Thoracic aorta (tissue), 2 donors: ENCODE results near the gene FYB1. TPM values are rescaled to one million over a fixed set of nuclear protein-coding genes. Genes with fewer than 3 reads are reported as not detected.
A peak's percentile ranks its signal among the peaks of the same experiment; 100 is the strongest.

Source experiments
- ATAC-seq: fragments of 150-250 bp; one replicate; pipeline ENCODE4 v1.8.0; 2017; ENCODE audit warnings: low read depth; ENCODE audit not compliant: insufficient number of reproducible peaks, low FRiP score
- DNase-seq: peaks from one replicate; pipeline ENCODE4 v3.0.0-alpha.2; 2020; ENCODE audit warnings: low spot score
- H3K27ac ChIP-seq, 2 donors: fragments of 200-600 bp; sonication (generic); 1 replicate in 1 of 2; 2 replicates in 1 of 2; pipeline ENCODE4 v1.5.1; 2016; ENCODE audit warnings: mild to moderate bottlenecking in 2 of 2, moderate library complexity in 2 of 2
- H3K27me3 ChIP-seq: fragments of 200-600 bp; sonication (generic); replicated peaks from 2 replicates; pipeline ENCODE4 v1.6.0; 2016; ENCODE audit warnings: mild to moderate bottlenecking; ENCODE audit not compliant: insufficient read depth
- H3K36me3 ChIP-seq: fragments of 200-600 bp; sonication (generic); one replicate; pipeline ENCODE4 v1.5.1; 2016
- H3K4me1 ChIP-seq, 2 donors: fragments of 200-600 bp; sonication (generic); 1 replicate in 1 of 2; 2 replicates in 1 of 2; pipeline versions ENCODE4 v1.5.1 to v1.6.0; 2016; ENCODE audit warnings: low read depth in 2 of 2, mild to moderate bottlenecking in 1 of 2; ENCODE audit not compliant: control insufficient read depth in 1 of 2
- H3K4me3 ChIP-seq: fragments of 200-600 bp; sonication (generic); 2 replicates; pipeline ENCODE4 v1.5.1; 2016; ENCODE audit warnings: mild to moderate bottlenecking
- H3K9me3 ChIP-seq: fragments of 200-600 bp; sonication (generic); 2 replicates; pipeline ENCODE4 v1.5.1; 2016
- total RNA-seq, 2 donors: library from RNA; depleted of rRNA; stranded (reverse); fragments of >200 nt; gene quantifications; one replicate each; pipeline versions ENCODE4 v1.1.0 to v1.2.3, GENCODE V29; 2016
- TF ChIP-seq, protein P1 (sequence below): fragments of 200-600 bp; sonication (generic); IDR thresholded peaks from one replicate; pipeline ENCODE4 v1.5.1; 2019; ENCODE audit warnings: antibody characterized with exemption

FYB1 gene
- total RNA-seq, 2 donors from 2014 or later: 12.9 to 29.8 TPM

DNA sequence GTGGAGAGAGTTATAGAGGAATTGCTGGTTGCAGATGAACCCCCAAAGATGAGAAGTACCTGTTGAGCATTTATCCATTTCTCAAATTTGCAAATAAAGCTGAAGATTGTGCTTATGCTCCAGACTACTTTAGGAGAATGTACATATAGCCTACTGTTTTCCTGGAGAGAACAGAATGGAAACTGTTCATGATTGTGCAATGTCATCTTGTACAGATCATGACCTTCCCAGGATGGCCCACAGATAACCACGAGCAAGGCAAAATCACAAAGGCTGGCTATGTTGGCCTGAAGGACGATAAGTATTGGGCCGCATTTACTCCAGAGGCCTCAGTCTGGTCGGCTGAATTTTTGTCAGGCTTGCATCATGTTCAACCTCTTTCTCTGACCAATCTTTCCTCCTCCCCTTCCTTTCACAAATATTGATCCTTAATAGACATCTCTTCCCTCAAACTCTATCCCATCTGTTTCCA is 116.6 kb downstream of the FYB1 start:
- DNase-seq (no peak), ATAC-seq (no peak)
- Histone ChIP-seq H3K27me3 (no peaks in the 10 kb centered on the region), H3K4me3 (no peak overlapping the region), H3K27ac (no peak overlapping the region), H3K4me1 (peaks cover 0 to 5% of the 10 kb centered on the region in 2 donors), H3K36me3 (no peaks in the 10 kb centered on the region), H3K9me3 (no peaks in the 10 kb centered on the region)
- TF ChIP-seq, protein P1, sequence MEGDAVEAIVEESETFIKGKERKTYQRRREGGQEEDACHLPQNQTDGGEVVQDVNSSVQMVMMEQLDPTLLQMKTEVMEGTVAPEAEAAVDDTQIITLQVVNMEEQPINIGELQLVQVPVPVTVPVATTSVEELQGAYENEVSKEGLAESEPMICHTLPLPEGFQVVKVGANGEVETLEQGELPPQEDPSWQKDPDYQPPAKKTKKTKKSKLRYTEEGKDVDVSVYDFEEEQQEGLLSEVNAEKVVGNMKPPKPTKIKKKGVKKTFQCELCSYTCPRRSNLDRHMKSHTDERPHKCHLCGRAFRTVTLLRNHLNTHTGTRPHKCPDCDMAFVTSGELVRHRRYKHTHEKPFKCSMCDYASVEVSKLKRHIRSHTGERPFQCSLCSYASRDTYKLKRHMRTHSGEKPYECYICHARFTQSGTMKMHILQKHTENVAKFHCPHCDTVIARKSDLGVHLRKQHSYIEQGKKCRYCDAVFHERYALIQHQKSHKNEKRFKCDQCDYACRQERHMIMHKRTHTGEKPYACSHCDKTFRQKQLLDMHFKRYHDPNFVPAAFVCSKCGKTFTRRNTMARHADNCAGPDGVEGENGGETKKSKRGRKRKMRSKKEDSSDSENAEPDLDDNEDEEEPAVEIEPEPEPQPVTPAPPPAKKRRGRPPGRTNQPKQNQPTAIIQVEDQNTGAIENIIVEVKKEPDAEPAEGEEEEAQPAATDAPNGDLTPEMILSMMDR: no peak

DNA sequence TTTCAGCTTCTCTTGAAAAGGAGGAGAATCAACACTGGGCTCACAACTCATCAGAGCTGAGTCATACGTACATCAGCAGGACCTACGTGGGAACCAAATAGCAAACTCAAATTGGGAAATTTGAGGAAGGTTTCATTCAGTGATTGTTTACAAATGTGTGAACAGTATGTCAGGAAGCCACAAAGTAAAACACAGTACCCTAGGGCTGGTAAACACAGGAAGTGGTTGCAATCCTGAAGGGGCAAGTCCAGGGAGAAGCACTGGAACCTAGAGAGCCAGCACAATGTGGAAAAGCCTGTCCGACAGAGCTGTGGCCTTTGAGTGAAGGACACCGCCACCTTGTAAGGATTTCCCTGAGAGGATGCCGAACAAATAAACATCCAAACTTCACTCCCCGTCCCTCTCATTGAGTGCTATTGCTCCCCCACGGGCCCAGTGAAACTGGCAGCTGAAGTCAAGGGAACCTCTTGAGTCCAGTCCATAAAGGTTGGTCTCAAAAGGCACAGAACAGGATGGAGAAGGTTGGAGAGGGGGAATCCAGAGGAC is 118.4 kb downstream of the FYB1 start:
- H3K4me1 ChIP-seq: no peaks in the 10 kb centered on the region
- no peaks in the 10 kb centered on the region for H3K27me3 ChIP-seq
- no peak overlapping the region for H3K4me3 ChIP-seq
- ATAC-seq: no peak
- no peak overlapping the region for H3K27ac ChIP-seq
- no peak for DNase-seq
- no peaks in the 10 kb centered on the region for H3K36me3 ChIP-seq
- H3K9me3 ChIP-seq: no peaks in the 10 kb centered on the region
- TF ChIP-seq, protein P1: no peak

DNA sequence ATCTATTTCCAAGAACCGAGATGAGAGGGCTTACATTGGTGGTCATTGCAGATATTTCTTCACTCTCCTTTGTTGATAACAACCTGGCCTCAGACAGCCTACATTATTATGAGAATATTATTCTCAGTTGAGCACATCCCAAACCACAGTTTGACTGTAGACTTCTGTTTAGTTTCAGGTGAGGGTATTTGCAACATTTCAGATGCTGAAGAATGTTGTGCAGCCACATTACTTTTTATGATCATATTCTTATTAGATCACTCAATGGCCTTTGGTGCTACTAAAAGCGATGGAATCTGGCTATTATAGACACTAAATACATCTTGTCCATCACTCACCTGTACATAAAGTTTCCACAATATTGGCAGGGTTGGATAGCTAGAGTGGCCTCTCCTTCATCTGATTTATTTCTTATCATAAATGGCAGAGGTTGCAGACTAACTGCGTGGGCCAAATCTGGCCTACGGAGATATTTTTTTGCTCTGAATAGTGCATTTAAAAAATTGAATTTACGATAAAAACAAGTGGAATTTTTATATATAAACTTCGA is 119.0 kb downstream of the FYB1 start:
- Histone ChIP-seq H3K27ac (no peak overlapping the region), H3K36me3 (no peaks in the 10 kb centered on the region), H3K9me3 (no peaks in the 10 kb centered on the region), H3K27me3 (no peaks in the 10 kb centered on the region), H3K4me1 (no peaks in the 10 kb centered on the region), H3K4me3 (no peak overlapping the region)
- TF ChIP-seq, protein P1: no peak
- DNase-seq (no peak), ATAC-seq (no peak)

DNA sequence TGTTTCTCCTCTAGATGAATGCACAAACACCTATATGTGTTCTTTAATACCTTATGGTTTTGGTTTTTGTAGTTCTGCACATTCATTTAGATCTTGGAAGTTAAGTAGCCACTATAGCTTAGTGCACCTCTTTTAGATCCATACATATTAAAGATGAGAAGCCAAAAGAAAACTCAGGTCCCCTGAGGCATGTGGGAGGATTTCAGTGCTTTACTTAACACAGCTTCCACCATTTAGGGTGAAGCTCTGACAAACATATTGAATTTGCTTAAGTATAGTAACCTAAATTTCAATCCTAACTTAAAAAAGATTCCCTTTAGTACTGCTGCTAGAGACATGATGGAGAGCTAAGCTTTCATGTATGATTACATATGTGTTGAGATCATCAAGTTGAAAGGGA is 119.5 kb downstream of the FYB1 start:
- no peaks in the 10 kb centered on the region for H3K36me3 ChIP-seq
- no peak for DNase-seq
- ATAC-seq: no peak
- no peak overlapping the region for H3K4me3 ChIP-seq
- TF ChIP-seq, protein P1: no peak
- H3K9me3 ChIP-seq: no peaks in the 10 kb centered on the region
- no peaks in the 10 kb centered on the region for H3K27me3 ChIP-seq
- no peaks in the 10 kb centered on the region for H3K4me1 ChIP-seq
- H3K27ac ChIP-seq: no peak overlapping the region

DNA sequence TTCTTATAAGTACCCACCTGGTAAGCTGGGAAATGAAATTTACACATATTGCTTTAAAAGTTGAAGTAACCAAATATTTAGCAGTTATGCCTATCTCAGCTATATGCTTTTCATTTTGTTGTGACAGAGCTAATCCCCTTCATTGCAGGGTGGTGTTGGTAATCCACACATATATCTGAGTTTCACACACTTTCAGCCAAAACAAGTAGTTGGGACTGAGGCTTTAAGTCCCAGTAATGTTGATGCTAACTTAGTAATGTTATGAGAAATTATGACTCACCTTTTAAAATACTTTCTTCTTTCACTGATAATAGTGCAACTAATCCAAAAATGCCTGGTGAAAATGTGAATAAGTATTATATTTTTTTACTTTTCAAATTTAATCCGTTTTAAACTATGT is 126.0 kb downstream of the FYB1 start:
- no peak for DNase-seq
- Histone ChIP-seq H3K27me3 (no peaks in the 10 kb centered on the region), H3K27ac (no peak overlapping the region), H3K9me3 (no peaks in the 10 kb centered on the region), H3K4me3 (no peak overlapping the region), H3K4me1 (peaks cover 0 to 2% of the 10 kb centered on the region in 2 donors), H3K36me3 (no peaks in the 10 kb centered on the region)
- ATAC-seq: peak; percentile 55
- TF ChIP-seq, protein P1: no peak
